Measurements from ENCODE around the gene SDHAF1.

- TF ChIP-seq CTCF (IDR thresholded peaks at IDR 0.05) (no peak), POLR2A (IDR thresholded peaks at IDR 0.05) (no peak)
Measured at GRCh38 chr19:36025541-36025940, 30.6 kb downstream of the SDHAF1 start.
